HG02840 (cell line): ENCODE measurements around the gene CCDC12.

Experiments used
- ATAC-seq: cut with Tn5 transposase; IDR thresholded peaks from one replicate; pipeline ENCODE4 v1.9.1; 2021; ENCODE audit warnings: mild to moderate bottlenecking, moderate library complexity, moderate number of reproducible peaks; ENCODE audit not compliant: unreplicated experiment, low FRiP score

CCDC12 gene

DNA sequence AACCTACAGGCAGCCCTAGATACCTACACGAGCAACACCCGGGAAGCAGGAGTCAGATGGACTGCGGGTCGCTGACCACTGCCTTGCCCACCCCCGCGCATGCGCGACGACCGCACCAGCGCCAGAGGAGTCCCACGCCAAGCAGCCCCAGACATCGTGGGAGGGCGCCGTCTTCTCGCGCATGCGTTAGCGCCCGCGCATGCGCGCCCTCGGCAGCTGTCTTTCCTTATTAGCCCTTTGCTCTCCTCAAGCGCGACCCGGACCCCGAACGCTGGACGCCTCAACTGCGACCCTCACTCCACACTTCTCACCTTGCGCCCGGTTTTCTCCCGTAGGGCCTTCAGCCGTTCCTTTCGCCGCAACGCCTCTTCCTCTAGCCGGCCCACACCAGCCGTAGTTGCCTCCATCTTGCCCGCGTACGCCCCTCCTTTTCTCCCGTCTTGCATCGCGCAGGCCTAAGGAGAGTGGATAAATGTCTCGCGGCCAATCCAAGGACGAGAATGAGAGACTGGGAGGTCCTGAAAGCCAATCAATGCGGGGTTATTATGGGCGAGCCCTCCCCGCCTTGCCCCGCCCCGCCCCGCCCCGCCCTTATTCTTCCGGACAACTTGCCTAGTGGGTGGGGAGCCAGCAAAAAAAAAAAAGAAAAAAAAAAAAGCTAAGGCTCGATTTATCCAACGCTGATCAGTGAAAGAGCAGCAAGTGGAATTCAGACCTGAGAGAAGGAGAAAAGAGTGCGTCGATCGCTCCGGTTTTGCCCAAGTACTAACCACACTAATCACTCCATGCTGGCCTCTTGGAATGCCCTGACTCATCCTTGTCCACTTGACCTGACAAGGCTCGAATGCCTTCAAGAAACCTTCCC lies at the start of gene CCDC12:
CCDC12 (minus strand) TSS at position 420 of the 865 bp plus-strand sequence; CDS start at position 407, 13 bp downstream.
- ATAC-seq = peak; percentile 65

DNA sequence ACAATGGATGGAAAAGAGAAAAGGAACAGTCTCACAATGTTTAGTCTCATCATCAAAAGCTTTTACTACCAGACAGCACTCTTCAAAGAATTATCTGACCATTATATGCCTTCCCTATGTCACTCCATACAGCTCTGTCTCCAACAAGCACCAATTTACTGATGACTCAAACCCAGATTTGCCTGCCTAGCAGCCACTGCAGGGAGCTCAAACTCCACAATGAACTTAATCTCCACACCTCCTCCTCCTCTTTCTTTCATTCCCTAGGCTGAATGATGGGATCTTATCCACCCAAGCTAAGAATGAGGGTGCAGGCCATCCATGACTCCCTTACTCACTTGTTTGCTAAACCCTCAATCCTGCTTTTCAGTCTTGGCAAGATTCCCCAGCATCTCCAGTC lies 48.4 kb upstream of the CCDC12 start:
- ATAC-seq = no peak

DNA sequence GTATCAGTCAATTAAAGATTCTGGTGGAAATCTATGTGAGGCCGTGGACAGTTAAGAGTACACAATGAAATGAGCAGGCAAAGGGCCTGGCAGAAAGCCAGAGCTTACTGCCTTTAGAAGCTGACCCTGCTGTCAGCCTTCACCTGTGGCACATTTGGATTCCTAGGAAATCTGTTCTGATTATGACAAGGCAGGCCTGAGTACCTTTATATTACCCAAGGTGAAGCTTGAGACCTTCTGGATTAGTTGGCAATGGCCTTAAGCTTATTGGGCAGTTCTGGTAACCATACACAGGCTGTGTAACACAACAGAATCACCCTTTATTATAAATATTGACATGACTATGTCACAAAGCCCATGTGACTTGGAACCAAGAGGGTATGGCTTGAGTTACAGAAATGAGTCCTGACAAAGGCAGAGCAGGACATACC lies 46.1 kb upstream of the CCDC12 start:
- ATAC-seq = no peak

DNA sequence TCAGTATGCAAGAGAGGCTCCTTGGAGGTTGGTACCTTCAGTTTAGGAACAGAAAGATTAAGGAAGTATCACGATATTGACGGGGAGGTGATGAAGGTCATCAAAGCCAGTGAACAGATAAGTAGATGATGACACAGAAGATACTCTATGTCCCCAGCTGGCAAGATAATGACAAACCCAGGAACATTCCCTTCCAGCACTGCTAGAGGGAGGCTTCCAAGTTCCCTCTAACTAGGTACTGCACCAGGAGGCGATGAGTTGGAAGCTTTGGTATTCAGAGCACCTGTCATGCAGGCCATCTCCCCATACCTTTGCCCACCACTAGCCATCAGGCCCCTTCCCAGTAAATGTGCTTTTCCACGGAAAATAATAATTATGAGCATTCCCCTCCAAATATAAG lies 43.8 kb upstream of the CCDC12 start:
- ATAC-seq = no peak

DNA sequence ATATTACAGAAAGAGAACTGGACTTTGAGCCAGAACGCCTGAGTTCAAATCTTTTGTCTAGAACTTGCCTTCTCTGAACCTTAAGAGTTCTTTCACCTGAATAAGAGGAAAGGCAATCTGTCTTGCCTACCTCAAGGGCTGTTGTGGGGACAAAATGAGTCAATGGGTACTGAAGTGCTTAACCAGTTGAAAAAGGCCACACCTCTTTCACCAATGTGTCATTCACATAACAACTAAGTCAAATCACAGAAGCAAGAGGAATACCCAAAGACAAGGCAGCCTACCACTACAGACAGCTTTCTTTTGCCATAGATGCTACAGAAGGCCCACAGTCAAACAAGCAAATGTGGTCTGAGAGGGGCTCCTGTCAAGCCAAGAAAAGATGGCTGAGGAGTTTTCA lies 42.7 kb upstream of the CCDC12 start:
- ATAC-seq = no peak

DNA sequence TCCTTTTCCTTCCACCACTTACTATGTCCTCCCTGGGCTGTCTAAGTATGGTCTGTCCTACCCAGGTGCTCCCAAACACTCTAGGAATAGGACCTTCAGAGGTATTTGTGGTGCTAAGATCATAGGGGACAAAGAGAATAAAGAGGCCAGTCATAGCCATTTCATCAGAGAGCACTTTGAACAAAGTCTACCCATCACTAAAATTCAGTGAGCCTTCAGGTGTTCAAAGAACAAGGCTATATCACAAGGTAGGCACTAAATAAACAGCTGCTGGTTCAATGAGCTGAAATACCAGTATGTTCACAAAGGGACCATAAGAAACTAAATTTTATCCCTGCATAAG lies 41.7 kb upstream of the CCDC12 start:
- no peak for ATAC-seq

DNA sequence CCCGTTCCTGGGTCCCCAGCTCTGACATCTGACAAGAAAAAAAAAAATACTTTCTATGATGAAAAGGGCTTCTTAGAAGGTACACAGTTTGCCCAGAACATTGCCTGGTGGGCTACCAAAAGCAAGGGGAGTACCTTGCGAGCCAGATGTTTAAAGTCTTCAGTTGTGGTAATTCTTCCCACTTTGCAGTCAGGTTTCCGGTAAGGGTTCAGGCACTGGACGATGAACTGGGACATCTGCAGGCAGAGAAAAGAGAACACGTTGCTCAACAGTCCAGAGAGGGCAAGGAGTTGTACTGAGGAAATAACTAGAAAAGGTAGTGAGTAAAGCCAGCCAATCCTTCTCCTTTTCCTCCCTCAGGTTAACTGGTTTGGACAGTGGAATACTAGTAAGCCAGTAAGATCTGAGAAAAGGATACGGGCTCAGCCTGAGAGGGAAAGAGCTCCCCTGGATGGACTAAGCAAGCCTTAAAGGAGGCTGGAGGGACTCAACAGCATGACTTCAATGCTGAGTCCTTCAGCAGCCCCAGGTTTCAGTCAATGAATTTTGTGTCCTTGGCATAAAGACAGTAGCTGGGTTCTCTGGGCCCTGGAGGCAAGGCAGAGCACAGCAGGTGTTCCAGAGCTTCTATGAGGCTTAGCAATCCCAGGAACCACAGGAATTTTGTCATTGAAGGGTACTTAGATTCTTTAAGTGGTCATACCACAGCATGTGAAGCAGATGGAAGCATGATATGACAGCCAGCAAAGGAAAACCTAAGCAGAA lies 41.1 kb upstream of the CCDC12 start:
- no peak for ATAC-seq

DNA sequence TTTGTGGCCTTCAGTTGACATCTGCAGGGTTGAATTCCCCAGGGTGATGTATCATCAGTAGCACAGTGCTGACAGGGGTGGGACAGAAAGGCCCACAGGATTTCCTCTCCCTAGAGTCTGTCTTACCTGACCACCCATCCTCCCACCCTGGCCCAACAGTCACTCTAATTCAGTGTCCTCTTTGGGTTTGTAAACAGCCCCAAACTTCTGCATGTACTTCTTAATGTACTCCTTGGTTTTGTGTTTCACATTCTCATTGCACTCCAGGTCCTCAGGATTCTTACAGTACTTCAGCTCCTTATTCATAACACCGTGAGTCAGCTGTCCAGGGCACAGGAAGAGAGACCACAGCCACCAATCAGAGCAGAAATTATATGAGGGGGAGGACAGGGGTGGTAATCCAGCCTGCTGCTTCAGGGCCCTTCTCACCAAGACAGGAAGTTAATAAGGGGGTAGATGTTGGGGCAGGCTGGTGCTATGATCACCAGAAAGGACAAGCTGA lies 40.4 kb upstream of the CCDC12 start:
- no peak for ATAC-seq

DNA sequence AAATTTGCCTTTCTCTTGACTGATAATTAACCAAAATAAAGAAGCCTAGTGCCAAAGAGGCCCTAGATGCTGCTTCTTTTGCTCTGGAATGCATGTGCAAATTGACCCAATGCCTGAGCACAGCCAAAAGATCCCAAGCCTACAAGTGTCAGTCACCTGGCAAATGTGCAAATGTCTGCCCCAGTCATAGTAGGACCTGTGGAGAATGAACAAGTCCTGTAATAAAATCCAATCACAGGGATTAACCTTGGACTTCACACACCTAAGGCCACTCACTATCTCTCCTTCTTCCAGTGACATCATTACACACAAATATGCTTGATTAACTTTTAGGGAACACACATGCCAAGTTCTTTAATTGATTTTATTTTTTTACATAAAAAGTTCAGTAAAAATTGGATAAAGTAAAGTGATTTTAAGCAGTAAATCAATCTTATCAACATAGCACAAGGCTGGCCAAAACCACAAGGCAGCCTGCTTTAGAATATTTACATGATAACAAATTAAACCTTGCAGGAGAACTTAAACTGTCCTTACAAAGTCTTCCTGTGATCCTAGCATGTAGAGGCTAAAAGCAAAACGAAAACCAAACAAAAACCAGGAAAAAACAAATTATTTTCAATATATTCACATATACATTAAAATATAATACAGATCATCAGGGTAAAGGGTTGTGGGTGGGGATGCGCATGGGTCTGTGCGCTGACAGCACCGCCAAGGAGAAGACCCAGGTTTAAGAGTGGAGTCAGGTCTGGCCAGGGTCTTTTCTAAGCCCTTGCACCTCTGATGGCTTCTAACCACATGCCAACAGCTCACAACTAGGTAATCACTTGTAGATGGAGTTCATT lies 39.8 kb upstream of the CCDC12 start:
- no peak for ATAC-seq

DNA sequence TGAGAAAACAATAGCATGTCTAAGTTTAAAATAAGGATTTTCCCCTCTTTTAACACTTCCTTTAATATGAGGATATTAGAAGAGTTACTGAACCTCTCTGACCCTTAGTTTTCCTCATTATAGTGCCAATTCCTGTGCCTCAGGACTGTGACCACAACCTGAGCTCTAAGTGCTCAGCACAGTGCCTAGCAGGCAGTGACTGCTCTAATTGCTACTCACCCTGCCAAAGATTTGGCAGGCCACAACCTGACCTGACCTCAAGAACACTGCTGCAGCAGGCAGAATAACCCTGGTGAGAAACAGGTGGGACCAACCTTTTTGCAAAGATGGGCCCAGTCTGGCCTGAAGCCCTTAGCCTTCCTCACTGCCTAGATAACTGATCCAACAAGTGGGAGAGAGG lies 38.6 kb upstream of the CCDC12 start:
- ATAC-seq = no peak

DNA sequence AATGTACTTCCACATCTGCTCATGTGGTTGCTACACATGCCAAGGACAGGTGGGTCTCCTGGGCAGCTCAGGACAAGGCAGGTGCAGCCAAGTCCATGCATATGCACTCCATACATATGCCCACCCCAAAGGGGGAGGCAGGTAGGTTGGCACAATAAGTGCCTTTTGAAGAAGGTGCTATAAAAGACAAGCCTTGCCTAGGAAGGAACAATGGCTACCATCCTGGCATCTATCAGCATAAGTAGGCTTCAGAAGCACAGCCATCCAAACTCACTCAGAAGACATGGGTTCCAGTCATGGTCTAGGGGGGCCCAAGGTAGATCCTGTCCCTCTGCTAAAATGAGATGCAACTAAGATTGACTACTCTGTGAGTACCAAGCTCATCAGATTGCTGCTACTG lies 37.5 kb upstream of the CCDC12 start:
- no peak for ATAC-seq

DNA sequence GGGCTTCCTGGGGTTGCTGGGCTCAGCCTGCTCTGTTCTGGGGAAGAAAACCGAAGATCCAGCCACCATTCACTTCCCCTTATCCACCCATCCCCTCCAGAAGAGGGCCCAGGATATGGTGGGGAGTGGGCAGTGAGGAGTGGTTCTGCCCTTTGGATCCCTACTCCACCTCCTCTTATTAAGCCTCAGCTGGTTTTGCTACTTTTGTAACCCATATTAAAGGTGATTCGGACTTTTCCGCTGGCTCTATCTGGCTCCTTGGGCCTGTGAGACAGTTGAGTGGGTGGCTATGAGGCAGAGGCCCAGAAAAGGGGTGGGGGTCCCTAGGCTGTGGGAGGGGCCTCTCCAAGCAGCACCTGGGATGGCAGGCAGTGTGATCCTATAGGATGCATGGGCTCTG lies 36.7 kb upstream of the CCDC12 start:
- no peak for ATAC-seq

DNA sequence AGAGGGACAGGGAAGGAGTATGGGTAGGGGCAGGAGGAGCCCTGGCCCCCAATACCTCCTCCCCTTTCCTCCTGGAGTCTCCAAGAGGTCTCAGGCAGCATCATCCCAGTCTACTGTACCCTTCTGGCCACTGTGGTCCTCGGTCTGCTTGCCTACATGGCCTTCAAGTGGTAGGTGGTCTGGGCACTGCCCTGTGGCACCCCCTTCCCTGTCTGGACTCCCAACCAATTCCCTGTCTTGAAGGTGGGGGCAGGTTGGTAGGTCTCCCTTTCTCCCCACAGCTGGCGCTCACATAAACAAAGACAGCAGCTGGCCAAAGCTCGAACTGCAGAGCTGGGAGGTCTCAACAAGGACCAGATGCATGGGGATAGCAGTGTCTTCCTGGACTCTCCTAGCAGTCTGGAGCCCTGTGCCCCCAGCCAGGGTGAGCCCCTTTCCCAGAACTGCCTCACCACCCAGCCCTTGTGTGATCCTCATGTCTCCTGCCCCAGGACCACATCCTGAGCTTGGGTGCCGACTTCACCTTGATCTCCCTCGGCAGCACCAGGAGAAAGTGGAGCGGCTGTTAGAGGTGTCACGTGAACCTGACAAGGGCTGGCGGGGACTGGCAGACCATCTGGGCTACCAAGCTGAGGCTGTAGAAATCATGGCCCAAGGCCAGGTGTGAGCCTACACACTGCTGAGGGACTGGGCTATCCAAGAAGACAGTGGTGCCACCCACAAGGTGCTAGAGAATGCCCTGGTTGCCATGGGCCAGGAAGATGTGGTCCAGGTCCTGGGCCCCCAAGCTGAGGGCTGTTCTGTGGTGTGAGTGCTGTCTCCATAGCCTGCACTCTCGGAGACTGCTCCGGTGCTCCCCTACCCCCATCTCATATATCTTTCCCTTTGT lies 36.0 kb upstream of the CCDC12 start:
- ATAC-seq = no peak

DNA sequence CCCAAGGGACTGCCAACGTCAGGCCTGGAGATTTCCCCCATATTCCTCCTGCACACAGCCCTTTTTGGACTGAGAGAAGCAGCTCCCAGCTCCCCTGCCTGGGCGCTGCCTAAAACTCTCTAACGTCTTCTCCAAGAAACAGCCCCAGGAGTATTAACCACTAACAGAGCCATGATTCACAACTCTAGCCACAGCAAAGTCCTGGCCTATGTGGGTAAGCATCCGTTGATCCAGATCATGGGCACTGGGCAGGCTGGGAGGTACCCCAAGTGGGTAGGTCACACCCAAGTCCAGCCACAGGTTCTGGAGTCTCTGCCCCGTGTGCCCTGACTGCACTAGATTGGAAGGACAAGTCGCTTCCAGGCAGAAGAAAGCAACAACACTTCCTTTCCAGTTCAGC lies 34.8 kb upstream of the CCDC12 start:
- no peak for ATAC-seq

DNA sequence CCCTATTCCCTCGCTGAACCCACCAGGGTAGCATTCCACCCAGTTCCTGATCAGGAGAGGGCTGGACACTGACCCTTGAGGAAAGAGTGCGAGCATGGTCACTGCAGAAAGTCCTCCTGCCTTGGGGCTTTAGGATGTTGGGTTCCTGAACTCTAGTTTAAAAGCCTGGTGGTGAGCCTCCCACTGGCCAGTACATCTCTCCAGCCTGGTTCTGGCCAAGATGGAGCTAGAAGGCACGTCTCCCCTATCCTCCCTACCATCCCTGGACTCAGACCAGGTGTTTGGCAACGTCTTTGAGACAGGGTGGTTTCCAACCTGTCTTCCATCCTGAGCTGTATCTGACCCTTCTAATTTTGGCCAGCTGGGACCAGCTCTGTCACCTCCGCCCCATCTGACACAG lies 34.4 kb upstream of the CCDC12 start:
- no peak for ATAC-seq

DNA sequence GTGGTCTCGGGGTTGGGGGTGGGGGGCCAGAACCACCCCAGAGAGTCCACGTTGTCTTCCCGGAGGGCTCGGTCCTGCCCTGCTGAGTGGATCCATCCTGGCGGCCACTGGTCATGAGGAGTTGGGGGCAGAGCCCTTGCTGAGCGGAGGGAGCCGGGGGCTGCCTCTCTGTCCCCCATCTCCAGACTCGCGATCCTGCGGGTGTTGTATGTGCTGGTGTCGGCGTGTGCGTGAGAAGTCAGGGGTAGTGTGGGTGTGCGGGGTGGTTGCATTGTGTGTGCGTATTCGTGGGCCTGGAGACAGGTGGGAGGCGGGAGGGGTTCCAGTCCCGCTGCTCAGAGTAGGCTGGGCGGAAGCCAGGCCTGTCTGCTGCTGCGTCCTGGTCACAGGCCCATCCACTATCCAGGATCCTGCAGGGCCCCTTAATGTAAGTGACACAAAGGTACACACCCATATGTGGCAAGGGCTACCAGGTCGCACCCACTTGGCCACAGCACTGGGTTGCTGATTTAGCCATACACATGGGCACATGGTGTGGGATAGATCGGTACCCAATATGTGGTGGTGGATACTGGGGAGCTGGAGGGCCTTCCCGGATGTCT lies 33.7 kb upstream of the CCDC12 start:
- no peak for ATAC-seq

DNA sequence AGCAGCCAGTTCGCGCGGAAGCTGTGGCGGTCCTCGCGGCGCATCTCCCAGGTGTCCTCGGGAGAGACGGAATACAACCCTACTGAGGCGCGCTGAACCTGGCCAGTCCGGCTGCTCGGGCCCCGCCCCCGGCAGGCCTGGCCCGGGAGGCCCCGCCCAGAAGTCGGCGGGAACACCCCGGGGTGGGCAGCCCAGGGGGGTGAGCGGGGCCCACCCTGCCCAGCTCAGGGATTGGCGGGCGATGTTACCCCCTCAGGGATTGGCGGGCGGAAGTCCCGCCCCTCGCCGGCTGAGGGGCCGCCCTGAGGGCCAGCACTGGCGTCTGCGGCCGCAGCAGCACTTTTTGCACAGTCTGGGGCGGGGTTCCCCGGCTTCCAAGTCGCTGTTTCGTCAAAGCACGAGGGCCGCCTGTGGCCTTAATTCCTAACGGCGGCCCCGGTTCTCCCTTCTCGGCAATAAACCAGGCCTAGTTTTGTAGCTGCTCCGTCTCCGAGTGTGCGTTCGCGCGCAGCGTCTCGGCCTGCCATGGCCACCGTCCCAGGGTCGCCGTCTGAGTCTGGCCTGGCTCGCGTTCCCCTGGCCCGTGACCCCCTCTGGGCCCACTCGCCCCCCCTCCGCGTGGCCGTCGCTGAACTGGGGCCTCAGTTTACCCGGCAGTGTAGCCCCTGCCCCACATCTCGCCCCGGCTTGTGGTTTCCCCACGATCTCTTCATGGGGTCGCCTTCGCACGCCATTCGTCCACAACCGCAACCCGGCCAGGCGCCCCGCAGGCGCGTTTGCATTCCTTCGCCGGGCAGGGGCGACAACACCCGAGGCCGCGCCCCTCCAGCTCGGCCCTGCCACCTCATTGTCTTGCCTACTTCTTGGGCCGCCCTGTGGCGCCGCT lies 32.9 kb upstream of the CCDC12 start:
- peak; percentile 52 for ATAC-seq

DNA sequence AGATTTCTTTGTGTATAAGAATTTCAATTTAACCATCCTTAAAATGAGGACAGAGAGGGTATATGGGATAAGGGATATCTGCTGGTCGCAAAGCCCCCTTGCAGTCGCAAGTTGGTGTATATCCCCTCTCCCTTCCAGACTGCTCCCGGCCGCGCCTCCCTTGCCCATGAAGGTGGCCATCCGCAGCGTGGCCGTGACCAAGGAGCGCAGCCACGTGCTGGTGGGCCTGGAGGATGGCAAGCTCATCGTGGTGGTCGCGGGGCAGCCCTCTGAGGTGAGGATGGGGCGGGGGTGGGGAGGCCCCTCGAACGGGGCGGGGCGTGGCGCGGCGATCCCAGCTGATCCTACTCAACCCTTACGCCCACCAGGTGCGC lies 32.3 kb upstream of the CCDC12 start:
- ATAC-seq = no peak
